Measurements from ENCODE around the gene IFIT2.
"Not testable (repeated sequence)": the region's sequence is repeated elsewhere in the genome, so short reads cannot be mapped to it uniquely, and the experiment has no call there.

IFIT2 gene

DNA sequence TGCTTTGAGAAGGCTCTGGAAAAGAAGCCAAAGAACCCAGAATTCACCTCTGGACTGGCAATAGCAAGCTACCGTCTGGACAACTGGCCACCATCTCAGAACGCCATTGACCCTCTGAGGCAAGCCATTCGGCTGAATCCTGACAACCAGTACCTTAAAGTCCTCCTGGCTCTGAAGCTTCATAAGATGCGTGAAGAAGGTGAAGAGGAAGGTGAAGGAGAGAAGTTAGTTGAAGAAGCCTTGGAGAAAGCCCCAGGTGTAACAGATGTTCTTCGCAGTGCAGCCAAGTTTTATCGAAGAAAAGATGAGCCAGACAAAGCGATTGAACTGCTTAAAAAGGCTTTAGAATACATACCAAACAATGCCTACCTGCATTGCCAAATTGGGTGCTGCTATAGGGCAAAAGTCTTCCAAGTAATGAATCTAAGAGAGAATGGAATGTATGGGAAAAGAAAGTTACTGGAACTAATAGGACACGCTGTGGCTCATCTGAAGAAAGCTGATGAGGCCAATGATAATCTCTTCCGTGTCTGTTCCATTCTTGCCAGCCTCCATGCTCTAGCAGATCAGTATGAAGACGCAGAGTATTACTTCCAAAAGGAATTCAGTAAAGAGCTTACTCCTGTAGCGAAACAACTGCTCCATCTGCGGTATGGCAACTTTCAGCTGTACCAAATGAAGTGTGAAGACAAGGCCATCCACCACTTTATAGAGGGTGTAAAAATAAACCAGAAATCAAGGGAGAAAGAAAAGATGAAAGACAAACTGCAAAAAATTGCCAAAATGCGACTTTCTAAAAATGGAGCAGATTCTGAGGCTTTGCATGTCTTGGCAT is 4.8 kb downstream of the IFIT2 start:
- DNase-seq (ENCODE audit: low read depth in 1 of 2, low spot score in 1 of 2), result no peak

- DNase-seq (ENCODE audit: low read depth in 1 of 2, low spot score in 1 of 2), result no peak
These were observed 5.4 kb downstream of the IFIT2 start for GRCh38 chr10:89307269-89307577.

DNA sequence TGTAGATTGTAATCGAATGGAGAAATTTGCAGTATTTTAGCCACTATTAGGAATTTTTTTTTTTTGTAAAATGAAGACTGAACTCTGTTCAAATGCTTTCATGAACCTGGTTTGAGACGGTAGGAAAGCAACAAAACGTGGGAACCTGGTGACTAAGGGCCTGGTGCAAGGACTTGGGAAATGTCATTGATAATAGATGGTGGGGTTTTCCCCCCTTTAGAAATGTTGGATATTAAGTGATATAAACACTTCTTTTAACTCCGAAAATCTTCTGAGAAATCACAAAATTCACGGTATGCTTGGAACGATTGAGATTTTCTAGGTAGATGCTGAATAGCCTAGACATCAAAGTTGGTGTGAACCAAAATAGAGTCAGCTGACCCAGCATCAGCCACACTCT is 6.4 kb downstream of the IFIT2 start:
- no peak for DNase-seq (ENCODE audit: low read depth in 1 of 2, low spot score in 1 of 2)

- no peak for DNase-seq (ENCODE audit: low read depth in 1 of 2, low spot score in 1 of 2)
These were observed 6.9 kb downstream of the IFIT2 start for GRCh38 chr10:89308736-89309135.

- no peak for DNase-seq (ENCODE audit: low read depth in 1 of 2, low spot score in 1 of 2)
These were observed 7.6 kb downstream of the IFIT2 start for GRCh38 chr10:89309156-89310055.

- no peak for DNase-seq (ENCODE audit: low read depth in 1 of 2, low spot score in 1 of 2)
These were observed 8.4 kb downstream of the IFIT2 start for GRCh38 chr10:89310056-89310893.

- no peak for DNase-seq (ENCODE audit: low read depth in 1 of 2, low spot score in 1 of 2)
These were observed 11.1 kb downstream of the IFIT2 start for GRCh38 chr10:89312973-89313372.

- DNase-seq (ENCODE audit: low read depth in 1 of 2, low spot score in 1 of 2), result no peak
These were observed 12.8 kb downstream of the IFIT2 start for GRCh38 chr10:89314676-89315075.

- DNase-seq (ENCODE audit: low read depth in 1 of 2, low spot score in 1 of 2), result not testable (repeated sequence)
These were observed 16.2 kb downstream of the IFIT2 start for GRCh38 chr10:89318047-89318446.

- not testable (repeated sequence) for DNase-seq (ENCODE audit: low read depth in 1 of 2, low spot score in 1 of 2)
These were observed 23.2 kb downstream of the IFIT2 start for GRCh38 chr10:89325081-89325480.

- DNase-seq (ENCODE audit: low read depth in 1 of 2, low spot score in 1 of 2), result not testable (repeated sequence)
These were observed 24.0 kb downstream of the IFIT2 start for GRCh38 chr10:89325856-89326255.

- DNase-seq (ENCODE audit: low read depth in 1 of 2, low spot score in 1 of 2), result no peak
These were observed 26.1 kb downstream of the IFIT2 start, which contains the start of gene IFIT3 for GRCh38 chr10:89327803-89328441. IFIT3 (plus strand) TSS chr10:89327997; CDS start chr10:89328074, 77 bp downstream.

GRCh38 chr10:89329151-89329550 is 27.3 kb downstream of the IFIT2 start:
- no peak for DNase-seq (ENCODE audit: low read depth in 1 of 2, low spot score in 1 of 2)

DNA sequence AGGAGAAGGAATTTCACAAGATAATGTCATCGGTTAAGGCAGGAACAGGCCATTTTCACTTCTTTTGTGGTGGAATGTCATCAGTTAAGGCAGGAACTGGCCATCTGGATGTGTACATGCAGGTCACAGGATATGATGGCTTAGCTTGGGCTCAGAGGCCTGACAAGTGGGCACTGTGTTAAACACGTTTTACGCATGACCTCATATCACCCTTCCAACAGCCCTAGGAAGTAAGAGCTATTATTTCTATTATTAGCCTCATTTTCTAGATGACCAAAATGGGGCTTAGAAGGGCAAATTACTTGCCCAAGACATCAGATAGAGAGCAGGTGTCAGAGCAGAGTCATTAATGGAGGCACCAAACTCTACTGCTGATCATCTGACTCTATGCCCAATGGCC is 28.2 kb downstream of the IFIT2 start:
- not testable (repeated sequence) for DNase-seq (ENCODE audit: low read depth in 1 of 2, low spot score in 1 of 2)

DNA sequence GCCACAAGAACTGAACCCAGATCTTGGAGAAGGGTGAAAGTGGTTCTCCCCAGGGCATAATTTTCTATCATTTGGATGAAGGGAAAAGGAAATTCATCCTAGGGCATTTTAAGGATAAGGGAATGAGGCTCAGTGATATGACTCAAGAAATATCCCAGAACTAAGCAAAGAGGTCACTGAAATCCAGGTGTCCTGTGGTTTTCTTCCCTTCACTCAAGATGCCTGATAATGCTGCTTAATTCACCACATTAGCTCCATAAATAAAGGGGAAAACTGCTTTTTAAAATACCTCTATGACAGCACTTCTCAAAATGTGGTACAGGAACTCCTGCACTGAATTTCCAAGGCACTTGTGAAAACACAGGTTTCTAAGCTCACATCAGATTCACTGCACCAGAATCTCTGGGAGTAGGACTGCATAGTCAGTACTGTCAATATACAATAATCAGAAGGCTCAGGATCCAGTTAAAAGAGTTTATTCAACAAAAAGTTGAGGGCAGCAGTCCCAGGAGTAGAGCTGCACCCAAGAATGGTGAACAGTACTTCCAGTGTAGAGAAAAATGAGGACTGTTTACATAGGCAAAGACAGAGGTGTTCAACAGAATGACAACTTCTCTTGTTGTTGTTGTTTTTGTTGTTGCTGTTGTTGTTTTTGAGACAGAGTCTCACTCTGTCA is 28.8 kb downstream of the IFIT2 start:
- DNase-seq (ENCODE audit: low read depth in 1 of 2, low spot score in 1 of 2), result no peak

DNA sequence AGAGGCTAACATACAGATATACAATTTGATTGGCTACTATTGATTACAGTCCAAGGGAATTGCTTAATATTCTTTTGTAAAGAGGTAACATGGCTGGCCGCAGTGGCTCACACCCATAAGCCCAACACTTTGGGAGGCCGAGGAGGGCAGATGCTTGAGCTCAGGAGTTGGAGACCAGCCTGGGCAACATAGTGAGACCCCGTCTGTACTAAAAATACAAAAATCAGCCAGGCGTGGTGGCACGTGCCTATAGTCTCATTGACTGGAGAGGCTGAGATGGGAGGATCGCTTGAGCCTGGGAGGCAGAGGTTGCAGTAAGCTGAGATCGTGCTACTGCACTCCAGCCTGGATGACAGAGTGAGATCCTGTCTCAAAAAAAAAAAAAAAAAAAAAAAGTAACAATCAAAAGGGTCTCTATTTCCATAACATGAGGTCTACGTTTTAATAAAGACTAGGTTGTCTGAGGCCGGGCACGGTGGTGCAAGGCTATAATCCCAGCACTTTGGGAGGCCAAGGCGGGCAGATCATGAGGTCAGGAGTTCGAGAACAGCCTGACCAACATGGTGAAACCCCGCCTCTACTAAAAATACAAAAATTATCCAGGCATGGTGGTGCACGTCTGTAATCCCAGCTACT is 29.8 kb downstream of the IFIT2 start:
- DNase-seq (ENCODE audit: low read depth in 1 of 2, low spot score in 1 of 2), result not testable (repeated sequence)

GRCh38 chr10:89332123-89332633 is 30.3 kb downstream of the IFIT2 start:
- DNase-seq (ENCODE audit: low read depth in 1 of 2, low spot score in 1 of 2), result no peak

- no peak for DNase-seq (ENCODE audit: low read depth in 1 of 2, low spot score in 1 of 2)
These were observed 33.4 kb downstream of the IFIT2 start for GRCh38 chr10:89335226-89335625.

GRCh38 chr10:89336241-89336640 is 34.4 kb downstream of the IFIT2 start:
- DNase-seq (ENCODE audit: low read depth in 1 of 2, low spot score in 1 of 2), result no peak

Measured in stimulated activated CD4-positive, alpha-beta T cell treated with anti-CD3 and anti-CD28 coated beads, Interleukin-15, amount 100 ng/mL, for 1 hour (primary cell).